GM19023 (cell line): Measurements from ENCODE around the gene ZNF655.
"Not testable (repeated sequence)": the region's sequence is repeated elsewhere in the genome, so short reads cannot be mapped to it uniquely, and the experiment has no call there.

Experiments used
- ATAC-seq: cut with Tn5 transposase; IDR thresholded peaks from one replicate; pipeline ENCODE4 v1.9.1; 2021; ENCODE audit warnings: mild to moderate bottlenecking, moderate library complexity; ENCODE audit not compliant: unreplicated experiment

The ZNF655 gene, protein sequence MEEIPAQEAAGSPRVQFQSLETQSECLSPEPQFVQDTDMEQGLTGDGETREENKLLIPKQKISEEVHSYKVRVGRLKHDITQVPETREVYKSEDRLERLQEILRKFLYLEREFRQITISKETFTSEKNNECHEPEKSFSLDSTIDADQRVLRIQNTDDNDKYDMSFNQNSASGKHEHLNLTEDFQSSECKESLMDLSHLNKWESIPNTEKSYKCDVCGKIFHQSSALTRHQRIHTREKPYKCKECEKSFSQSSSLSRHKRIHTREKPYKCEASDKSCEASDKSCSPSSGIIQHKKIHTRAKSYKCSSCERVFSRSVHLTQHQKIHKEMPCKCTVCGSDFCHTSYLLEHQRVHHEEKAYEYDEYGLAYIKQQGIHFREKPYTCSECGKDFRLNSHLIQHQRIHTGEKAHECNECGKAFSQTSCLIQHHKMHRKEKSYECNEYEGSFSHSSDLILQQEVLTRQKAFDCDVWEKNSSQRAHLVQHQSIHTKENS

GRCh38 chr7:99558306-99559174 lies at the start of gene ZNF655:
TSS of gene ZNF655 (plus strand) at chr7:99558642. CDS start at chr7:99560560, 1,918 bp downstream.
- ATAC-seq: peak; percentile 86

DNA sequence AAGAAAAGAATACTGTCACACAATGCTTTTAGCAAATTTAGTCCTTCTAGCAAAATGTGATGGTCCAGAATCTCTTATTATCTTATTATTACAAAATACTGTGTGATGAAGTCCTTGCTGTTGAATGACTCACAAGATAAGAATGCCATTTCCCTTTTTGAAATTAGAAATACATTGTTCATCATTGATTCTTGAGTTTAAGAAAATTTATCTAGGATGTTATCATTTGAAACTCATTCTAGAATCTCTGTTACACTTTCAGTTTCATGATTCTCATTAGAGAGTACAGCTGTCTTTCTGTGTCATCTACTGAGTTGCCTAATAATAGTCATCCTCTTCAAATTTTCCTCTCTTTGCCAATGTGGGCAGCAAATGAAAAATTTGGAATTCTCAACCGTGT lies 44.4 kb upstream of the ZNF655 start:
- no peak for ATAC-seq

DNA sequence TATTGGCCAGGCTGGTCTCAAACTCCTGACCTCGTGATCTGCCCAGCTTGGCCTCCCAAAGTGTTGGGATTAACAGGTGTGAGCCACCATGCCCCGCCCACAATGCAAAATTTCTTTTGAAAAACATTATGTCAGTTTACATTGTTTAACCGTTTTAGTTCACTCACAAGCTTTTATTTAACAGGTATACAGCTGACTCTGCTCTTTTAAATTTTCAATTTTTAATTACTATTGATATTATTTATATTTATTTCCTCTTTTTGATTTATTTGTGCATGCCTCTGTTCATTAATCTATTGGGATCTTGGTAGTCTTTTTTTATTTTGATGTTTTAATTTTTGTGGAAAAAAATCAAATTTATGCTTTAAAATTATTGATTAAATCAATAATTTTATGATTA lies 37.0 kb upstream of the ZNF655 start:
- ATAC-seq: no peak

GRCh38 chr7:99525713-99526440 lies 32.6 kb upstream of the ZNF655 start:
- no peak for ATAC-seq

DNA sequence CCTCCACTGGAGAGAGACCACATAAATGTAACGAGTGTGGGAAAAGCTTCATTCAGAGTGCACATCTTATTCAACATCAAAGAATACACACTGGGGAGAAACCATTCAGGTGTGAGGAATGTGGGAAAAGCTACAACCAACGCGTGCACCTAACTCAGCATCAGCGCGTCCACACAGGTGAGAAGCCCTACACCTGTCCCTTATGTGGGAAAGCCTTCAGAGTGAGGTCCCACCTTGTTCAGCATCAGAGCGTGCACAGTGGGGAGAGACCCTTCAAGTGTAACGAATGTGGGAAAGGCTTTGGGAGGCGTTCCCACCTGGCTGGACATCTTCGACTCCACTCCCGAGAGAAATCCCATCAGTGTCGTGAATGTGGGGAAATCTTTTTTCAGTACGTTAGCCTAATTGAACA lies 27.1 kb upstream of the ZNF655 start:
- ATAC-seq: no peak

DNA sequence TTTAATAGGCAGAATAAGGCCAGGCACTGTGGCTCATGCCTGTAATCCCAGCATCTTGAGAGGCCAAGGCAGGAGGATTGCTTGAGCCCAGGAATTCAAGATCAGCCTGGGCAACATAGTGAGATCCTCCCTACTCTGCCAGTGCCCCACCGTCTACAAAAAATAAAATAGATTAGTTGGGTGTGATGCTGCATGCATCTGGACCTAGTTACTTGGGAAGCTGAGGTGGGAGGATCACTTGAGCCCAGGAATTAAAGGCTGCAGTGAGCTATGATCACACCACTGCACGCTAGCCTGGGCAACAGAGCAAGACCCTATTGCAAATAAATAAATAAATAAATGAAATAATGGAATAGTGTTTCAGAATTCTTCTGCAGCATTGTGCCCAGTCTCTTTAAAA lies 22.8 kb upstream of the ZNF655 start:
- no peak for ATAC-seq

- ATAC-seq: no peak
Observed at GRCh38 chr7:99539213-99539811, 19.1 kb upstream of the ZNF655 start.

DNA sequence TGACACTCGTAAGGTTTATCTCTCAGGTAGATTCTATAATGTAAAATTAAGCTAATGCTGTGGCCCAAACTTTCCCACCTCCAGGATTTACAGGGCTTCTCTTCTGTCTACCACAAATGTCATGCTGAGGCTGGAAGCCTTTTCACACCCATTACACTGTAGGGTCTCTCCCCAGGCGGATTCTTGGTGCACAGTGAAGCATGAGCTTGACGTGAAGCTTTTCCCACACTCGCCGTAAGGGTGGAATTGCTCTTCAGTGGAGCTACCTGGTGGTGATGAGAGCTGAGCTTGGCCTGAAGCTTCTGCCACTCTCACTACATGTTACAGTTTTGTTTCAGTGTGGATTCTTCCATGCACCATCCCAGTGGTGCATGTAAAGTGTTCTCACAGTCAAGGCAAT lies 17.9 kb upstream of the ZNF655 start:
- no peak for ATAC-seq

DNA sequence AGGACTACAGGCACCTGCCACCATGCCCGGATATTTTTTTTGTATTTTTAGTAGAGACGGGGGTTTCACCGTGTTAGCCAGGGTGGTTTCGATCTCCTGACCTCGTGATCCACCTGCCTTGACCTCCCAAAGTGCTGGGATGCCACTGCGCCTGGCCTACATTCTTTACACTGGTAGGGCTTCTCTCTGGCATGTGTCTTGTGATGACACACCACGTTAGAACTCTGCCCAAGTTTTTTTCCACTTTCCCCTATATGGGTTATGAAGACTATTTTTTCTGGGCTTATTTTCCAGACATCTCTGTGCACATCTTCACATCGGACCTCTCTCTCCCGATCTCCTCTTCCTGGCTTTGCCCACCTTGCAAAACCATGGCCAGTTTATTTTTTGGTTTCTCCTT lies 17.2 kb upstream of the ZNF655 start:
- no peak for ATAC-seq

DNA sequence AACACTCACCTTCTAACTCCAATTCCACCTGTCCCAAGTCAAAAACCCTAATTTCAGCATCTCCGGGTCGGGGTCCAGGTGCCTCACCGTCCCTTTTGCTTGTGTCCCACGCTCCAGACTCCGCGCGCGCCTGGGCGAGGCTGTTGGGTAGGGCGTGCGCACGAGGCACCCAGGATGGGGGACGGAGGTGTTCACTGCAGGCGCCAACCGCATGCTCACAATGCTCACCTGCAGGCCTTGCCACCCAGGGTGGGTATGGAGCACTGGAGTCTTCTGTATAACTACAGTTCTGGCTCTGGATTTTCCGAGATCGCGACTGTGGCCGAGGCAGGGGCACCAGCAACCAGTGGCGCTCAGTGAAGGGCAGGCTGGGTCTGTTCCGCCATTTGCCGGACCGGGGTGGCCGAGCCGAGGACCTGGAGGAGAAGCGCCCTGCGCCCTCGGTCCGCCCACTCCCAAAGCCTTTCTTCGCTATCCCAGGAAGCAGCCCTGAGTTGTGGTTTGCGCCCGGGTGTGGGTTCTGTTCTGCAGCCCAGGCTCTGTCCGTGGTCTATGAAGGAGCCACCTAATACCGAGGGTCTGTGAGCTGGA lies 15.3 kb upstream of the ZNF655 start:
- no peak for ATAC-seq

DNA sequence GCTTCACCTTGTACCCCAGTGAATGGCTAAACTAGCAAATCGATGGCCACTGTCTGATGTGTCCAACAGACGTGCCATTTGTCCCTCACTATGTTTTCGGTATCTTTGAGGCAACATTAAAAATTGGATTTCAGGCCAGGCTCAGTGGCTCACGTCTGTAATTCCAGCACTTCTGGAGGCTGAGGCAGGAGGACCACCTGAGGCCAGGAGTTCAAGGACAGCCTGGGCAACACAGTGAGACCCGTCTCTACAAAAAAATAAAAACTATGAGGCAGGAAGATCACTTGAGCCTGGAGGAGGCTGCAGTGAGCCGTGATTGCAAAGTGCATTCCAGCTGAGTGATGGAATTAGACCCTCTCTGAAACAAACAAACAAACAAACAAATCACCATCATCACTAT lies 14.5 kb upstream of the ZNF655 start:
- ATAC-seq: no peak

- ATAC-seq: not testable (repeated sequence)
Observed at GRCh38 chr7:99545308-99545707, 13.1 kb upstream of the ZNF655 start.

GRCh38 chr7:99549545-99549944 lies 8.9 kb upstream of the ZNF655 start:
- ATAC-seq: not testable (repeated sequence)

GRCh38 chr7:99551334-99551733 lies 7.1 kb upstream of the ZNF655 start:
- ATAC-seq: peak; percentile 3

DNA sequence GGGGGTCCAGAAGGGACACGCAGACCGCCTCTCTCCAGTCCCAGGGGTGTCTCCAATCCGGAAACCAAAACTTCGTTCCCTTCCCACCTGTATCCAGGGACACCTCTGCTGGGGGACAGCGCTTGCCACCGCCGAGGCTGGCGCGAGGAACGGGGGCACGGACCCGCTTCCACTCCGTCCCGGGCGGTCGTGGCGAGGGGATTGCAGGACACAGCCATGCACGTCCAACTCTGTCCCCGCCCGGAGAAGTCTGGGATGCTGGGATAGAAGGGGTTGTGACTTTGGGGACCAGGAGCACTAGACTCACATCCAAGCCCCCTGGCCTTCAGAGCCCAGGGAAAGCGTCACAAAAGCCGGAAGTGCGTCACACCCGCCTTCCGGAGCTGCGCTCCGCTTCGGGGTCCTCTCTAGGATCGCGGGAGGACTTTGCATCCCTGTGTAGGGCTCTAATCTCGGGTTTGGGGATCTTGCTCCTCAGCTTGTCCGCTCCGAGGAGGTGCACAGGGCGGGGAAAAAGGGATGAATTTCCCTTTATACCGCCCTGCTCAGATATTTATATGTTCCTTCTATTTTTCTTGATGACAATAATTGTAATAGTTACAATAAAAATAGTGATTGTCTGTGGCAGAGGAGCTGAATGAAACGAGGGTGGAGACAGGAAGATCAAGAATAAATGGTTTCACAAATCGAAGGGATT lies 6.5 kb upstream of the ZNF655 start, which contains the start of gene FAM200A:
Gene FAM200A (minus strand): TSS at position 348 of the 697 bp plus-strand sequence. CDS start 3,707 bp downstream, outside the sequence.
- peak; percentile 94 for ATAC-seq

DNA sequence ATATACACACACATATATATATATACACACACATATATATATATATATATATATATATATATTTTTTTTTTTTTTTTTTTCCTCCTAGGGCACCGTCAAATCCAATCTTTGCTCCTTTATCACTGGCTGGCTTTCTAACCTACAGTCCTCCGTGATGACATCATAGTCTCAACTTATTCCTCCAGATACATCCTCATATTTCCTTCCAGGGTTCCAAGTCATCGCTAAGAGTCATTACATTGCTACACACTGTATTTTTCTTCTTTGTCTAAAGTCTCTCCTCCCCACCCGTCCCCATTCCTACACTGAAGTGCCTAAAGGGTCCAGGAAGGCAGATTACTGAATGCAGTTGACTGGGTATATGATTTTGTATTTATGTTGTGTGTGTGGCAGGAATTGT lies 5.4 kb upstream of the ZNF655 start:
- no peak for ATAC-seq

- ATAC-seq: no peak
Observed at GRCh38 chr7:99554939-99555338, 3.5 kb upstream of the ZNF655 start.

- no peak for ATAC-seq
Observed at GRCh38 chr7:99557196-99557607, 1.2 kb upstream of the ZNF655 start.

GRCh38 chr7:99557940-99558305 lies 519 bp upstream of the ZNF655 start:
- peak; percentile 47 for ATAC-seq
